Measurements from ENCODE around the gene TIGD4. TPM values are rescaled to one million over a fixed set of nuclear protein-coding genes. Genes with fewer than 3 reads are reported as not detected.

The TIGD4 gene
- under 1 TPM in 1 of 2 donors, not detected in 1; 0.21 TPM for total RNA-seq

DNA sequence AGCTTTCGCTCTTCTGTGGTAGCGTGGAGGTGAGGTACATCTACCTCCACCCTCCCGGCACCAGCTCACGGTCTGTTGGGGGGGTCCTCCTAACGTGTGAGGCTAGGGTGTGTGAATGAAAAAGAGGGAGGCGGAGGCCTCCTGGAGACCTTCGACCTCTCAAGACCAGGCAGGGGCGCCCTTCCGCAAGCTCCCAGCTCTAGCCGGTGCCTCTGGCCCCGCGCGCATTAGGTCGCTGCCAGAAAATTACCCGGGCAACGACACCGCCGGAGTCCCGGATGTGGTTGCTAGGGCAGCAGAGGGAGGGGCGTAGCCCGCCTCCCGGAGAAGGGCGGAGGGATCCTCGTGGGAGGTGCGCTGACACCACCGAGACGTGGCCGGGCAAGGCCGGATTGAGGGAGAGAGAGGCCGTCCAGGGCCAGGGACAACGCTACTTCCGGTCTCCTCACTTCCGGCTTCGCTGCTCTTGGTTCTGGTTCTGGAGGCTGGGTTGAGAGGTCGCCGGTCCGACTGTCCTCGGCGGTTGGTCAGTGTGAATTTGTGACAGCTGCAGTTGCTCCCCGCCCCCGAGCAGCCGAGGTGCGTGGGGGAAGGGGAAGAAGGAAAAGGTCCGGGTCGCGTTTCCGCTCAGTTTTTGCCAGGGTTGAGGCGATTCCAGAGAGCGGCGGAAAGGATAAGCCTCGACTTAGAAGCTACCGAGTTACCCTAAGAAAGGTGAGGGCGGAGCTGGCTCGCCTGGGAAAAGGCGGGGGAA is at the start of gene TIGD4, which contains the start of gene ARFIP1:
TSS of gene TIGD4 (minus strand) at position 218 of the 754 bp plus-strand sequence. CDS start 8,726 bp downstream, outside the sequence.
TSS of gene ARFIP1 (plus strand) at position 442 of the 754 bp plus-strand sequence. CDS start 49,680 bp downstream, outside the sequence.
- peaks cover 7% of the 10 kb centered on the region for H3K36me3 Mint-ChIP-seq (ENCODE audit: low read depth)
- H3K9me3 Mint-ChIP-seq = no peaks in the 10 kb centered on the region
- H3K4me1 Mint-ChIP-seq = peaks cover 12% of the 10 kb centered on the region
- peak within 1 kb of the TSS; percentile 99 for H3K27ac Mint-ChIP-seq
- peaks cover 3% of the 10 kb centered on the region for H3K27me3 Mint-ChIP-seq
- ATAC-seq (replicated peaks) = peak; percentile 95
- H3K4me3 Mint-ChIP-seq = peak within 1 kb of the TSS; percentile 91

DNA sequence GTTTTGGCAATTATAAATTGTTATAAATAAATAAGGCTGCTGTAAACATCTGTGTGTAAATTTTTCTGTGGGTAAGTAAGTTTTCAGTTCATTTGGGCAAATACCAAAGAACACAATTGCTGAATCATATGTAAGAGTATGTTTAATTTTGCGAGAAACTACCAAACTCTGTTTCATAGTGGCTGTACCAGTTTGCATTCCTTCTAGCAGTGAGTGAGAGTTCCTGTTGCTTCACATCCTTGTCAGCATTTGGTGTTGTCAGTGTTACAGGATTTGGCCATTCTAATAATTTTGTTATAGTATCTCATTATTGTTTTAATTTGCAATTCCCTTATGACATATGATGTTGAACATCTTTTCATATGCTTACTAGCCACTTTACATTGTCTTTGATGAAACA is 48.6 kb upstream of the TIGD4 start:
- Mint-ChIP-seq H3K4me3 (no peak overlapping the region), H3K27me3 (no peaks in the 10 kb centered on the region), H3K4me1 (no peaks in the 10 kb centered on the region), H3K36me3 (ENCODE audit: low read depth) (peaks cover 19% of the 10 kb centered on the region), H3K27ac (no peak overlapping the region), H3K9me3 (peaks cover 7% of the 10 kb centered on the region)
- no peak for ATAC-seq (replicated peaks)

DNA sequence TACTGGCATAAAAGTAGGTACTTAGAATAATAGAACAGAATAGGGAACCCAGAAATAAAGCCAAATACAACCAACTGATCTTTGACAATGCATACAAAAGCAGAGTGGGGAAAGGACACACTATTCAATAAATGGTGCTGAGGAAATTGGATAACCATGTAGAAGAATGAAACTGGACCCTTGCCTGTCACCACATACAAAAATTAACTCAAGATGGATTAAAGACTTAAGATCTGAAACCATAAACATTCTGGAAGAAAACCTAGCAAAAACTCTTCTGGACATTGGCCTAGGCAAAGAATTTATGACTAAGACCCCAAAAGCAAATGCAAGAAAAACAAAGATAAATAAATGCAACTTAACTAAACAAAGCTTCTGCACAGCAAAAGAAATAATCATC is 45.8 kb upstream of the TIGD4 start:
- ATAC-seq (replicated peaks) = no peak
- Mint-ChIP-seq H3K36me3 (ENCODE audit: low read depth) (no peaks in the 10 kb centered on the region), H3K4me1 (no peaks in the 10 kb centered on the region)

DNA sequence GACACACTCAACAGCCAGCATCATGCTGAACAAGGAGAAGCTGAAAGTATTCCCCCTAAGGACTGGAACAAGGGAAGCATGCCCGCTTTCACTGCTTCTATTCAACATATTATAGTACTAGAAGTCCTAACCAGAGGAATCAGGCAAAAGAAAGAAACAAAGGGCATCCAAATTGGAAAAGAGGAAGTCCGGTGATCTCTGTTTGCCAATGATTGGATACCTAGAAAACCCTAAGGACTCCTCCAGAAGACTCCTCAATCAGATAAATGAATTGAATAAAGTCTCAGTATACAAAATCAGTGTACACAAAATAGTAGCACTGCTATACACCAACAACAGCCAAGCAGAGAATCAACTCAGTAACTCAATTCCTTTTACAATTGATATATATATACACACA is 45.0 kb upstream of the TIGD4 start:
- Mint-ChIP-seq H3K27me3 (no peaks in the 10 kb centered on the region), H3K9me3 (peaks cover 3% of the 10 kb centered on the region), H3K36me3 (ENCODE audit: low read depth) (no peaks in the 10 kb centered on the region), H3K4me1 (no peaks in the 10 kb centered on the region), H3K27ac (no peak overlapping the region), H3K4me3 (no peak overlapping the region)
- no peak for ATAC-seq (replicated peaks)

More for the DNA sequence above, 45.8 kb upstream of the TIGD4 start:
- no peak overlapping the region for H3K27ac Mint-ChIP-seq
- peaks cover 3% of the 10 kb centered on the region for H3K9me3 Mint-ChIP-seq
- H3K27me3 Mint-ChIP-seq = no peaks in the 10 kb centered on the region
- no peak overlapping the region for H3K4me3 Mint-ChIP-seq

DNA sequence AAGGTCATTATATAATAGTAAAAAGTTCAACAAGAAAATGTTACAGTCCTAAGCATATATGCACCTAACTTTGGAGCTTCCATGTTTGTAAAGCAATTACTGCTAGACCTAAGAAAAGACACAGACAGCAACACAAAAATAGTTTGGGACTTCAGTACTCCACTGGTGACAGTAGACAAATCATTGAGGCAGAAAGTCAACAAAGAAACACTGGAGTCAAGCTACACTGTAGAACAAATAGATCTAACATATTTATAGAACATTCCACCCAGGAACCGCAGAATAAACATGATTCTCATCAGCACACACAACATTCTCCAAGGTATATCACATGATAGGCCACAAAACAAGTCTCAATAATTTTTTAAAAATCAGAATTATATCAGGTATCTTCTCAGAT is 42.8 kb upstream of the TIGD4 start:
- ATAC-seq (replicated peaks) = no peak
- no peaks in the 10 kb centered on the region for H3K36me3 Mint-ChIP-seq (ENCODE audit: low read depth)
- H3K4me1 Mint-ChIP-seq = no peaks in the 10 kb centered on the region
- H3K9me3 Mint-ChIP-seq = peaks cover 3% of the 10 kb centered on the region
- no peak overlapping the region for H3K4me3 Mint-ChIP-seq
- no peaks in the 10 kb centered on the region for H3K27me3 Mint-ChIP-seq
- no peak overlapping the region for H3K27ac Mint-ChIP-seq

DNA sequence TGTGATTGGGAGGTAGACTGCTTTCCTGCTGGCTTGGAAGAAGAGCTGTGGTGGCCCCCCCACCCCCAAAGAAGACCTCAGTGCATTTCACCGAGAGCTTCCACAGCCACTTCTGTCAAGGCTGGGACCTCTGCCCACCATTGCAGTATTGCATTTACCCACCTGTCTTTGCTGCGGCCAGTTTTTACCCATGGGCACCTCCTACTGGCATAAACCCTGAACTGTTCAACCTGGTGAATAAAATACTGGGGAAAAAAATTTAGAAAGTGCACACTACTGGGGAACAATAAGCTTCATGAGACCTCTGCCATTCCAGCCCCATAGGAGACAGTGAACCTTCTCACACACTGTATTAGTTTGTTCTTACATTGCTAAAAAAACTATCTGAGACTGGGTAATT is 40.5 kb upstream of the TIGD4 start:
- no peak for ATAC-seq (replicated peaks)
- Mint-ChIP-seq H3K4me1 (peaks cover 6% of the 10 kb centered on the region), H3K36me3 (ENCODE audit: low read depth) (peaks cover 14% of the 10 kb centered on the region), H3K9me3 (peaks cover 15% of the 10 kb centered on the region), H3K27ac (no peak overlapping the region), H3K4me3 (no peak overlapping the region), H3K27me3 (no peaks in the 10 kb centered on the region)

DNA sequence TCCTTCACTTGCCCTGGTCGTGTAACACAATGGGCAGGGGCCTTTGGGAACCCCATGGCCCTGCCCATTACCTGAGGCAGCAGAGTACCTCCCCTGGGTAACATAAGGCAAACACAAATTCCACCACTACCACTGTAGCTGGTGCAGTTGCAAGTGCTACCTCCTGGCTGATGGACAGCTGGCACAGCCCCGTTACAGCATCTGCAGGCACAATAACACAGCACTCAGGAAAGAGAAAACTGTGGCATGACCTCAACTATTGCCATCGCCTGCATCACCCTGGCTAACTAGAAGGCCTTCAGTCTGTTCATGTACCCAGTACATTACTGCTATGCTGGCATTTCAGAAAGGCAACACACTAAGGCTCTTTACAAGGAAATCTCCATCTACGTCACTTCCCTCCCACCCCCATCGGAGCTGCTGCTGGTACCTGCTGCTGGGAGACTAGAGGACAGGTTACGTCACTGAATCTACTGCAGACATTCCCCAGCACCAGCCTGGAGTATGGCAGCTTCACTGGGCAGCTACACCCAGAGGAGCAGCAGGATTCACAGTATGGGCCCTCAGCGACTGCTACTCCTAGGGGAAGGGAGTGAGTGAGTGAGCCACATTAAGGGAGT is 39.6 kb upstream of the TIGD4 start:
- Mint-ChIP-seq H3K36me3 (ENCODE audit: low read depth) (peaks cover 24% of the 10 kb centered on the region), H3K4me1 (peaks cover 6% of the 10 kb centered on the region), H3K27me3 (no peaks in the 10 kb centered on the region), H3K27ac (no peak overlapping the region), H3K4me3 (no peak overlapping the region), H3K9me3 (peaks cover 16% of the 10 kb centered on the region)
- ATAC-seq (replicated peaks) = no peak

DNA sequence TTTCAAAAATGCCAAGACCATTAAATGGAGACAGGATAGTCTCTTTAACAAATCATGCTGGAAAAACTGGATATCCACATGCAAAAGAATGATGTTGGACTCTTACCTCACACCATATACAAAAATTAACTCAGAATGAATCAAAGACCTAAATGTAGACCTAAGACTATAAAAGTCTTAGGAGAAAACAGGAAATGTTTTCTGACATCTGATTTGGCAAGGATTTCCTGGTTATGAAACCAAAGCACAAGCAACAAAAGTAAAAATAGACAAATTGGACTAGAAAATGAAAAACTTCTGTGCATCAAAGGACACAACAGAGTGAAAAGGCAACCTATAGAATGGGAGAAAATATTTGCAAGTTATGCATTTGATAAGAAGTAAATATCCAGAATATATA is 37.8 kb upstream of the TIGD4 start:
- H3K4me1 Mint-ChIP-seq = peaks cover 6% of the 10 kb centered on the region
- H3K27me3 Mint-ChIP-seq = no peaks in the 10 kb centered on the region
- no peak for ATAC-seq (replicated peaks)
- H3K27ac Mint-ChIP-seq = no peak overlapping the region
- H3K36me3 Mint-ChIP-seq (ENCODE audit: low read depth) = peaks cover 37% of the 10 kb centered on the region
- H3K9me3 Mint-ChIP-seq = peaks cover 20% of the 10 kb centered on the region
- H3K4me3 Mint-ChIP-seq = no peak overlapping the region

DNA sequence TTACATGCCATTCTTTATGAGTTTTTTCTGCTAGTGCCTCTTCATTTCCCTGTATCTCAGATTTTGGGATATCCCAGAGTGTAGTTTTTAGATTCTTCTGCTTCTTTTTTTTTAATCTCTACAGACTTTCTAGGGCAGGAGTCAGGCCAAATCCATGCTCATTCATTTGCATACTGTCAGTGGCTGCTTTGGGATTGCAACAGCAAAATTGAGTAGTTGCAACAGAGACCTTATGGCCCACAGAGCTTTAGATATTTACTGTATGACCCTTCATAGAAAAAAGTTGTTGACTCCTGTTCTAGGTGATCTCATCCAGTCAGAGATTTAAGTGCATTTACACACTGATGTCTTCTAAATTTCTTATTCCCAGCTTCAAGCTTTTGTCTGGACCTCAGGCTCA is 35.5 kb upstream of the TIGD4 start:
- H3K36me3 Mint-ChIP-seq (ENCODE audit: low read depth) = peaks cover 58% of the 10 kb centered on the region
- ATAC-seq (replicated peaks) = no peak
- H3K4me3 Mint-ChIP-seq = no peak overlapping the region
- H3K9me3 Mint-ChIP-seq = peaks cover 20% of the 10 kb centered on the region
- H3K27ac Mint-ChIP-seq = no peak overlapping the region
- H3K4me1 Mint-ChIP-seq = peaks cover 6% of the 10 kb centered on the region
- H3K27me3 Mint-ChIP-seq = no peaks in the 10 kb centered on the region

DNA sequence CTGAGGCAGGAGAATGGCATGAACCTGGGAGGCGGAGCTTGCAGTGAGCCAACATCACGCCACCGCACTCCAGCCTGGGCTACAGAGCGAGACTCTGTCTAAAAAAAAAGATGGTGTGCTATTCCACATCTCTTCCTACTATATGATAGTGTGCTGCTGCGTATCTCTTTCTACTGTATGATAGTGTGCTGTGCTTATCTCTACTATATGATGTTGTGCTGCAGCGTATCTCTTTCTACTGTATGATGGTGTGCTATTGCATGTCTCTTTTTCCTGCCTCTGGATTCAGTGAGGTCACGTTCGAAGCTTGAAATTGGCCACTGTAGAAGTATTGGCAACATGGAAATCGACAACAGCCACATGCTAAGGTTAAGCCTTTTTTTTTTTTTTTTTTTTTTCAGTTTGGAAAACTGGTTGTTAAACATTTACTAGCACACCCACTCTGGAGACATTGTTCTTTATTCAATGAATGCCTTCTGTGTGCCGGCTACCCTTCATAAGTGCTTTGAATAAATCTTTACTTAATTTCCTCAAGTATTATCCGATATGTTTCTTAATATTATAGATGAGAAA is 31.3 kb upstream of the TIGD4 start:
- peaks cover 11% of the 10 kb centered on the region for H3K9me3 Mint-ChIP-seq
- H3K36me3 Mint-ChIP-seq (ENCODE audit: low read depth) = peaks cover 58% of the 10 kb centered on the region

DNA sequence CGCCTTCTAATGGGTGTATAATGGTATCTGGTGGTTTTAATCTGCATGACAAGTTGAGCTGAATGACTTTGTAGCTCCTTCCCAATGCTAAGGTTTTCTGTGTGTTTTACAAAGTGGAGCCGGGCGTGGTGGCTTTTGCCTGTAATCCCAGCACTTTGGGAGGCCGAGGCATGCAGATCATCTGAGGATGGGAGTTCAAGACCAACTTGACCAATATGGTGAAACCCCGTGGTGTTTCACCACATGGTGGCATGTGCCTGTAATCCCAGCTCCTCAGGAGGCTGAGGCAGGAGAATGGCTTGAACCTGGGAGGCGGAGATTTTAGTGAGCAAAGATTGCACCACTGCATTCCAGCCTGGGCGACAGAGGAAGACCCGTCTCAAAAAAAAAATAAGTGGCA is 29.1 kb upstream of the TIGD4 start:
- no peak overlapping the region for H3K27ac Mint-ChIP-seq
- H3K9me3 Mint-ChIP-seq = peaks cover 4% of the 10 kb centered on the region
- H3K4me1 Mint-ChIP-seq = peaks cover 12% of the 10 kb centered on the region
- peaks cover 37% of the 10 kb centered on the region for H3K36me3 Mint-ChIP-seq (ENCODE audit: low read depth)
- no peak overlapping the region for H3K4me3 Mint-ChIP-seq
- no peaks in the 10 kb centered on the region for H3K27me3 Mint-ChIP-seq
- no peak for ATAC-seq (replicated peaks)

More for the DNA sequence above, 31.3 kb upstream of the TIGD4 start:
- Mint-ChIP-seq H3K27ac (no peak overlapping the region), H3K4me3 (no peak overlapping the region), H3K27me3 (no peaks in the 10 kb centered on the region), H3K4me1 (peaks cover 12% of the 10 kb centered on the region)
- no peak for ATAC-seq (replicated peaks)

DNA sequence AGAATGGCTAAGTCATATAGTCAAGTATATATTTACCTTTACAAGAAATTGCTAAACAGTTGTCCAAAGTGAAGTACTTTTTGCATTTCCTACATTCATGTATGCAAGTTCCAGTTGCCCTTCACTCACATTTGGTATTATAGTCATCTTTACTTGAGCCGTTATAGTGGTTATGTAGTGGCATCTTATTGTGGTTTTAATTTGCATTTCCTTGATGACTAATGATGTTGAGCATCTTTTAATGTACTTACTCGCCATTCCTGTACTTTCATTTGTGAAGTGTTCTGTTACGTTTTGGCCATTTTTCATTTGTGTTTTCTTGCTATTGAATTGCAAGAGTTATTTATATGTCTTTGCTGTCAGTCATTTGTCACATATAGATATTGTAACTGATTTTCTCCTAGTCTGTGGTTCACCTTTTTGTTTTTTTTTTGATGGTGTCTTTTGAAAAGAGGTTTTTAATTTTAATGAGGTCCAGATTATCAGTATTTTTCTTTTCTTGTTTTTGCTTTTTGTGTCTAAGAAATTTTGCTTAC is 27.8 kb upstream of the TIGD4 start:
- Mint-ChIP-seq H3K9me3 (no peaks in the 10 kb centered on the region), H3K4me1 (peaks cover 12% of the 10 kb centered on the region), H3K4me3 (peak overlapping the region; percentile 61), H3K27me3 (no peaks in the 10 kb centered on the region), H3K27ac (peak overlapping the region; percentile 74), H3K36me3 (ENCODE audit: low read depth) (peaks cover 29% of the 10 kb centered on the region)
- ATAC-seq (replicated peaks) = peak; percentile 96

DNA sequence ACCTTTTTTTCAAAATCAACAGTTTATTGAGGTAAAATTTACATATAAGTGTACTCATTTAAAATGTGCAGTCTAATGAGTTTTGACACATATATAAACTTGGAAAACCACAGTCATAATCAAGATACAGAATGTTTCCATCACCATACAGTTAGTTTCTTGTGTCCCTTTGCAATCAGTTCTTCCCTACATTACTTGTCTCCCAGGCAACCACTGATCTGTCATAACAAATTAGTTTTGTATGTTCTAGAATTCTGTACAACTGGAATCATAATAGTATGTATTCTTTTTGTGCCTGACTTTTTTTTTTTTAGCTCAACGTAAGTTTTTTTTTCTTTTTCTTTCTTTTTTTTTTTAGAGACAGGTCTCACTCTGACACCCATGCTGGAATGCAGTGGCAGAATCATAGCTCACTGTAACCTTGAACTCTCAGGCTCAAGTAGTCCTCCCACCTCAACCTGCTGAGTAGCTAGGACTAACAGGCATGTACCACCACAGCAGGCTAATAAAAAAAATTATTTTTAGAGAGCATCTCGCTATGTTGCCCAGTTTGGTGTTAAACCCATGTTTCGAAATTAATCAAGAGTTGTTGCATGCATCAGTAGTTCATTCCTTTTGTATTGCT is 27.1 kb upstream of the TIGD4 start:
- no peak overlapping the region for H3K27ac Mint-ChIP-seq
- H3K27me3 Mint-ChIP-seq = no peaks in the 10 kb centered on the region
- peak; percentile 42 for ATAC-seq (replicated peaks)
- H3K9me3 Mint-ChIP-seq = no peaks in the 10 kb centered on the region
- peaks cover 22% of the 10 kb centered on the region for H3K36me3 Mint-ChIP-seq (ENCODE audit: low read depth)
- H3K4me1 Mint-ChIP-seq = peaks cover 12% of the 10 kb centered on the region
- no peak overlapping the region for H3K4me3 Mint-ChIP-seq

DNA sequence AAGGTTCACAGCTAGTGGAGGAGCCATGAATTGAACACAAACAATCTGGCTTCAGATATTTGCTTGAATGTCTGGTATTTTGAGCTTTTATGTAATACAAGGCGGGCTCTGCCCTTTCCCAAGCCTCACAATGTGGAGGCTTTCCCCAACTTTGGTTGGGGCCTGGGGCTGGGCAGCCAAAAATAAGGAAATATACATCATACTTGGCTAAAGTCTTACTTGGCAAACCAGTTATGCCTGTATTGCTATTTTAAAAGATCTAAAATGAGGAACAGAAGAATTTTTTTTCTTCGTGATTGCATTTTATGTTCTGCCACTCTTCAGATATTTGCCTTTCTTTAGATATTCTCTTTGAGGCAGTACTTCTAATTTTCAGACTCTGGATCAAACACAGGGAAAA is 26.3 kb upstream of the TIGD4 start:
- H3K27ac Mint-ChIP-seq = peak overlapping the region; percentile 39
- H3K4me3 Mint-ChIP-seq = no peak overlapping the region
- H3K27me3 Mint-ChIP-seq = no peaks in the 10 kb centered on the region
- peaks cover 12% of the 10 kb centered on the region for H3K4me1 Mint-ChIP-seq
- no peak for ATAC-seq (replicated peaks)
- H3K36me3 Mint-ChIP-seq (ENCODE audit: low read depth) = peaks cover 14% of the 10 kb centered on the region
- no peaks in the 10 kb centered on the region for H3K9me3 Mint-ChIP-seq
